Measurements from ENCODE around the gene DSTN.

The DSTN gene

GRCh38 chr20:17638835-17639407 is 69.0 kb downstream of the DSTN start:
- DNase-seq: no peak

- no peak for DNase-seq
Observed at GRCh38 chr20:17640146-17640874, 70.4 kb downstream of the DSTN start.

GRCh38 chr20:17640875-17641378 is 71.1 kb downstream of the DSTN start:
- DNase-seq: no peak

GRCh38 chr20:17641520-17641964 is 71.7 kb downstream of the DSTN start:
- DNase-seq: no peak

GRCh38 chr20:17641993-17642392 is 72.1 kb downstream of the DSTN start:
- DNase-seq: no peak

GRCh38 chr20:17642404-17643269 is 72.8 kb downstream of the DSTN start:
- DNase-seq: no peak

GRCh38 chr20:17643531-17644188 is 73.8 kb downstream of the DSTN start:
- no peak for DNase-seq

- no peak for DNase-seq
Observed at GRCh38 chr20:17644451-17644850, 74.6 kb downstream of the DSTN start.

GRCh38 chr20:17645010-17645409 is 75.1 kb downstream of the DSTN start:
- DNase-seq: no peak

- no peak for DNase-seq
Observed at GRCh38 chr20:17645546-17646208, 75.8 kb downstream of the DSTN start.

- no peak for DNase-seq
Observed at GRCh38 chr20:17646209-17646960, 76.5 kb downstream of the DSTN start.

GRCh38 chr20:17646961-17647301 is 77.1 kb downstream of the DSTN start:
- DNase-seq: no peak

- no peak for DNase-seq
Observed at GRCh38 chr20:17647391-17648314, 77.8 kb downstream of the DSTN start.

- DNase-seq: peak; percentile 67
Observed at GRCh38 chr20:17648315-17648646, 78.4 kb downstream of the DSTN start.

GRCh38 chr20:17648791-17649730 is 79.2 kb downstream of the DSTN start:
- peak; percentile 59 for DNase-seq

- peak; percentile 48 for DNase-seq
Observed at GRCh38 chr20:17650301-17651128, 80.6 kb downstream of the DSTN start.

GRCh38 chr20:17651129-17651759 is 81.4 kb downstream of the DSTN start:
- no peak for DNase-seq

GRCh38 chr20:17651760-17652388 is 82.0 kb downstream of the DSTN start:
- no peak for DNase-seq
